Muscle layer of duodenum (tissue), 2 donors: Measurements from ENCODE around the gene PRPF40A.
"Not testable (repeated sequence)": the region's sequence is repeated elsewhere in the genome, so short reads cannot be mapped to it uniquely, and the experiment has no call there.

Experiments
- H3K27ac ChIP-seq: one replicate; pipeline ENCODE4 v1.7.0; 2013; ENCODE audit warnings: mild to moderate bottlenecking, low read length
- H3K27me3 ChIP-seq: one replicate; pipeline ENCODE4 v1.7.0; 2013; ENCODE audit warnings: low read depth, mild to moderate bottlenecking, control low read depth, low read length
- H3K36me3 ChIP-seq, 2 donors: one replicate each; pipeline ENCODE4 v1.7.0; 2013; ENCODE audit warnings: low read length in 2 of 2, control low read depth in 1 of 2, mild to moderate bottlenecking in 1 of 2; ENCODE audit not compliant: insufficient read depth in 2 of 2, control insufficient read depth in 1 of 2
- H3K4me1 ChIP-seq, 2 donors: one replicate each; pipeline ENCODE4 v1.7.0; 2013; ENCODE audit warnings: low read length in 2 of 2, mild to moderate bottlenecking in 2 of 2, control low read depth in 1 of 2, moderate library complexity in 1 of 2; ENCODE audit not compliant: insufficient read depth in 2 of 2, control insufficient read depth in 1 of 2
- H3K4me3 ChIP-seq, 2 donors: one replicate each; pipeline ENCODE4 v1.7.0; 2013; ENCODE audit warnings: low read length in 2 of 2, low read depth in 1 of 2, mild to moderate bottlenecking in 1 of 2
- H3K9me3 ChIP-seq, 2 donors: one replicate each; pipeline ENCODE4 v1.7.0; 2013; ENCODE audit warnings: low read length in 2 of 2, control low read depth in 1 of 2, mild to moderate bottlenecking in 1 of 2; ENCODE audit not compliant: control insufficient read depth in 1 of 2
- donor health status: healthy.

Gene PRPF40A

GRCh38 chr2:152717228-152718075, at the start of gene PRPF40A:
Gene PRPF40A (minus strand): TSS chr2:152717461. CDS start chr2:152717439, 22 bp downstream.
- H3K4me3 ChIP-seq = peak within 1 kb of the TSS; percentile 99 to 100
- peaks cover 3 to 14% of the 10 kb centered on the region in 2 donors for H3K36me3 ChIP-seq
- peaks cover 11 to 38% of the 10 kb centered on the region in 2 donors for H3K4me1 ChIP-seq
- peak within 1 kb of the TSS; percentile 95 for H3K27ac ChIP-seq
- H3K9me3 ChIP-seq = no peaks in the 10 kb centered on the region
- no peaks in the 10 kb centered on the region for H3K27me3 ChIP-seq

GRCh38 chr2:152766928-152767327, 49.7 kb upstream of the PRPF40A start:
- no peaks in the 10 kb centered on the region for H3K27me3 ChIP-seq
- no peaks in the 10 kb centered on the region for H3K36me3 ChIP-seq
- no peak overlapping the region for H3K4me3 ChIP-seq
- no peaks in the 10 kb centered on the region for H3K9me3 ChIP-seq
- H3K27ac ChIP-seq = no peak overlapping the region
- no peaks in the 10 kb centered on the region for H3K4me1 ChIP-seq

GRCh38 chr2:152763651-152764050, 46.4 kb upstream of the PRPF40A start:
- Histone ChIP-seq H3K4me3 (no peak overlapping the region), H3K4me1 (no peaks in the 10 kb centered on the region), H3K36me3 (peaks cover 0 to 1% of the 10 kb centered on the region in 2 donors), H3K27ac (no peak overlapping the region), H3K9me3 (no peaks in the 10 kb centered on the region), H3K27me3 (no peaks in the 10 kb centered on the region)

- H3K4me1 ChIP-seq, H3K27me3 ChIP-seq, H3K36me3 ChIP-seq, H3K27ac ChIP-seq, H3K9me3 ChIP-seq, H3K4me3 ChIP-seq: not testable (repeated sequence)
Observed at GRCh38 chr2:152763208-152763607, 45.9 kb upstream of the PRPF40A start.

GRCh38 chr2:152762202-152762601, 44.9 kb upstream of the PRPF40A start:
- H3K36me3 ChIP-seq = peaks cover under 1 to 5% of the 10 kb centered on the region in 2 donors
- H3K9me3 ChIP-seq = no peaks in the 10 kb centered on the region
- H3K4me1 ChIP-seq = no peaks in the 10 kb centered on the region
- no peak overlapping the region for H3K4me3 ChIP-seq
- no peak overlapping the region for H3K27ac ChIP-seq
- H3K27me3 ChIP-seq = no peaks in the 10 kb centered on the region

GRCh38 chr2:152761214-152761613, 44.0 kb upstream of the PRPF40A start:
- no peak overlapping the region for H3K27ac ChIP-seq
- H3K9me3 ChIP-seq = no peaks in the 10 kb centered on the region
- H3K36me3 ChIP-seq = peaks cover 4 to 10% of the 10 kb centered on the region in 2 donors
- no peak overlapping the region for H3K4me3 ChIP-seq
- no peaks in the 10 kb centered on the region for H3K27me3 ChIP-seq
- no peaks in the 10 kb centered on the region for H3K4me1 ChIP-seq

- Histone ChIP-seq H3K4me1 (no peaks in the 10 kb centered on the region), H3K36me3 (peaks cover 4 to 10% of the 10 kb centered on the region in 2 donors), H3K27me3 (no peaks in the 10 kb centered on the region), H3K27ac (no peak overlapping the region), H3K9me3 (no peaks in the 10 kb centered on the region), H3K4me3 (no peak overlapping the region)
Observed at GRCh38 chr2:152759290-152760072, 42.2 kb upstream of the PRPF40A start.

- Histone ChIP-seq H3K4me1 (no peaks in the 10 kb centered on the region), H3K36me3 (peaks cover 4 to 23% of the 10 kb centered on the region in 2 donors), H3K27me3 (no peaks in the 10 kb centered on the region), H3K4me3 (no peak overlapping the region), H3K27ac (no peak overlapping the region), H3K9me3 (no peaks in the 10 kb centered on the region)
Observed at GRCh38 chr2:152755029-152755428, 37.8 kb upstream of the PRPF40A start.

GRCh38 chr2:152747751-152748150, 30.5 kb upstream of the PRPF40A start:
- not testable (repeated sequence) for H3K27ac ChIP-seq, H3K27me3 ChIP-seq, H3K9me3 ChIP-seq, H3K36me3 ChIP-seq, H3K4me1 ChIP-seq, H3K4me3 ChIP-seq

GRCh38 chr2:152743002-152743401, 25.7 kb upstream of the PRPF40A start:
- Histone ChIP-seq H3K9me3 (no peaks in the 10 kb centered on the region), H3K4me1 (no peaks in the 10 kb centered on the region), H3K4me3 (no peak overlapping the region), H3K27me3 (no peaks in the 10 kb centered on the region), H3K27ac (no peak overlapping the region), H3K36me3 (peaks cover 0 to 8% of the 10 kb centered on the region in 2 donors)

- no peak overlapping the region for H3K27ac ChIP-seq
- no peaks in the 10 kb centered on the region for H3K27me3 ChIP-seq
- H3K36me3 ChIP-seq = peaks cover 5 to 8% of the 10 kb centered on the region in 2 donors
- no peaks in the 10 kb centered on the region for H3K4me1 ChIP-seq
- H3K9me3 ChIP-seq = no peaks in the 10 kb centered on the region
- no peak overlapping the region for H3K4me3 ChIP-seq
Observed at GRCh38 chr2:152740743-152741328, 23.6 kb upstream of the PRPF40A start.
